ENCODE results near the gene ENOSF1. TPM values are rescaled to one million over a fixed set of nuclear protein-coding genes. Genes with fewer than 3 reads are reported as not detected.
"Not testable (repeated sequence)": the region's sequence is repeated elsewhere in the genome, so short reads cannot be mapped to it uniquely, and the experiment has no call there.

The ENOSF1 gene
- total RNA-seq, 4 donors from 2014 or later = 31.8 to 159 (median 64.3) TPM

- H3K4me3 ChIP-seq = no peak overlapping the region
- peaks cover 65% of the 10 kb centered on the region for H3K36me3 ChIP-seq
- no peaks in the 10 kb centered on the region for H3K4me1 ChIP-seq
- no peaks in the 10 kb centered on the region for H3K27me3 ChIP-seq
- no peak for DNase-seq (ENCODE audit: low spot score in 2 of 2)
- 94% methylated on average over 2 of the region's 5 CpGs for WGBS
- TF ChIP-seq, protein P1, sequence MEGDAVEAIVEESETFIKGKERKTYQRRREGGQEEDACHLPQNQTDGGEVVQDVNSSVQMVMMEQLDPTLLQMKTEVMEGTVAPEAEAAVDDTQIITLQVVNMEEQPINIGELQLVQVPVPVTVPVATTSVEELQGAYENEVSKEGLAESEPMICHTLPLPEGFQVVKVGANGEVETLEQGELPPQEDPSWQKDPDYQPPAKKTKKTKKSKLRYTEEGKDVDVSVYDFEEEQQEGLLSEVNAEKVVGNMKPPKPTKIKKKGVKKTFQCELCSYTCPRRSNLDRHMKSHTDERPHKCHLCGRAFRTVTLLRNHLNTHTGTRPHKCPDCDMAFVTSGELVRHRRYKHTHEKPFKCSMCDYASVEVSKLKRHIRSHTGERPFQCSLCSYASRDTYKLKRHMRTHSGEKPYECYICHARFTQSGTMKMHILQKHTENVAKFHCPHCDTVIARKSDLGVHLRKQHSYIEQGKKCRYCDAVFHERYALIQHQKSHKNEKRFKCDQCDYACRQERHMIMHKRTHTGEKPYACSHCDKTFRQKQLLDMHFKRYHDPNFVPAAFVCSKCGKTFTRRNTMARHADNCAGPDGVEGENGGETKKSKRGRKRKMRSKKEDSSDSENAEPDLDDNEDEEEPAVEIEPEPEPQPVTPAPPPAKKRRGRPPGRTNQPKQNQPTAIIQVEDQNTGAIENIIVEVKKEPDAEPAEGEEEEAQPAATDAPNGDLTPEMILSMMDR (IDR thresholded peaks at IDR 0.05) = no peak
- TF ChIP-seq POLR2AphosphoS5 (IDR thresholded peaks at IDR 0.05) (no peak), POLR2A (IDR thresholded peaks at IDR 0.05) (no peak), EP300 (IDR thresholded peaks at IDR 0.05) (no peak)
- H3K9me3 ChIP-seq = no peaks in the 10 kb centered on the region
- H3K27ac ChIP-seq = no peak overlapping the region
Measured at GRCh38 chr18:683531-683930, 28.9 kb downstream of the ENOSF1 start.

GRCh38 chr18:682833-683232, 29.6 kb downstream of the ENOSF1 start:
- no peaks in the 10 kb centered on the region for H3K27me3 ChIP-seq
- H3K27ac ChIP-seq = no peak overlapping the region
- H3K36me3 ChIP-seq = peaks cover 71% of the 10 kb centered on the region
- no peaks in the 10 kb centered on the region for H3K9me3 ChIP-seq
- no peaks in the 10 kb centered on the region for H3K4me1 ChIP-seq
- no peak overlapping the region for H3K4me3 ChIP-seq
- no peak for TF ChIP-seq POLR2AphosphoS5 (IDR thresholded peaks at IDR 0.05)
- no peak for TF ChIP-seq POLR2A (IDR thresholded peaks at IDR 0.05)
- TF ChIP-seq EP300 (IDR thresholded peaks at IDR 0.05) = no peak
- TF ChIP-seq, protein P1 (IDR thresholded peaks at IDR 0.05) = no peak
- DNase-seq (ENCODE audit: low spot score in 2 of 2) = no peak

- not testable (repeated sequence) for H3K4me3 ChIP-seq; DNase-seq (ENCODE audit: low spot score in 2 of 2); H3K9me3 ChIP-seq; H3K27me3 ChIP-seq; H3K4me1 ChIP-seq; H3K27ac ChIP-seq
- H3K36me3 ChIP-seq = peaks cover 71% of the 10 kb centered on the region
- 94% methylated on average over 9 of the region's 9 CpGs for WGBS
Measured at GRCh38 chr18:682416-682815, 30.0 kb downstream of the ENOSF1 start.

GRCh38 chr18:681985-682384, 30.4 kb downstream of the ENOSF1 start:
- no peak for TF ChIP-seq POLR2A (IDR thresholded peaks at IDR 0.05)
- TF ChIP-seq, protein P1 (IDR thresholded peaks at IDR 0.05) = no peak
- TF ChIP-seq EP300 (IDR thresholded peaks at IDR 0.05) = no peak
- no peak for TF ChIP-seq POLR2AphosphoS5 (IDR thresholded peaks at IDR 0.05)
- no peaks in the 10 kb centered on the region for H3K27me3 ChIP-seq
- no peak overlapping the region for H3K27ac ChIP-seq
- no peaks in the 10 kb centered on the region for H3K9me3 ChIP-seq
- H3K36me3 ChIP-seq = peaks cover 70% of the 10 kb centered on the region
- H3K4me1 ChIP-seq = no peaks in the 10 kb centered on the region
- 88% methylated on average over 5 of the region's 5 CpGs for WGBS
- DNase-seq (ENCODE audit: low spot score in 2 of 2) = no peak
- no peak overlapping the region for H3K4me3 ChIP-seq

DNA sequence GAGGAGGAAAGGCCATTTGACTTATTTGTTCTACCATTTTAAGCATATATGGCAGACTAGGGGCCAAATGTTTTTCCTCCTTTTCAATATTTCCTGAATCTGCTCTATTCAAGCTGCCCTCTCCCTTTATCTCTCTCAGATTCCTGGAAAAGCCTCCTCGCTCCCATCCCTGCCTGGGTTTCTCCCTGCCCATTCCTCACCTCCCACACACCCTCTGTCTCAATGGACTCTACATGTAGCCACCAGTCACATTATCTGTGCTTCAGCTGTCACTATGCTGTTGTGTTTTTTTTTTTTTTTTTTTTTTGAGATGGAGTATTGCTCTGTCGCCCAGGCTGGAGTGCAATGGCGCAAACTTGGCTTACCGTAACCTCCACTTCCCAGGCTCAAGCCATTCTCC, 32.0 kb downstream of the ENOSF1 start:
- no peak overlapping the region for H3K4me3 ChIP-seq
- peaks cover 67% of the 10 kb centered on the region for H3K36me3 ChIP-seq
- no peak overlapping the region for H3K27ac ChIP-seq
- 97% methylated on average over 4 of the region's 4 CpGs for WGBS
- no peaks in the 10 kb centered on the region for H3K4me1 ChIP-seq
- no peak for TF ChIP-seq EP300 (IDR thresholded peaks at IDR 0.05)
- no peak for TF ChIP-seq POLR2A (IDR thresholded peaks at IDR 0.05)
- TF ChIP-seq, protein P1 (IDR thresholded peaks at IDR 0.05) = no peak
- TF ChIP-seq POLR2AphosphoS5 (IDR thresholded peaks at IDR 0.05) = no peak
- DNase-seq (ENCODE audit: low spot score in 2 of 2) = no peak
- H3K27me3 ChIP-seq = no peaks in the 10 kb centered on the region
- H3K9me3 ChIP-seq = no peaks in the 10 kb centered on the region

GRCh38 chr18:679516-679915, 32.9 kb downstream of the ENOSF1 start:
- no peaks in the 10 kb centered on the region for H3K9me3 ChIP-seq
- H3K36me3 ChIP-seq = peaks cover 72% of the 10 kb centered on the region
- no peak overlapping the region for H3K4me3 ChIP-seq
- H3K4me1 ChIP-seq = no peaks in the 10 kb centered on the region
- H3K27ac ChIP-seq = no peak overlapping the region
- WGBS = 97% methylated on average over 4 of the region's 4 CpGs
- H3K27me3 ChIP-seq = no peaks in the 10 kb centered on the region
- TF ChIP-seq, protein P1 (IDR thresholded peaks at IDR 0.05) = no peak
- no peak for TF ChIP-seq POLR2A (IDR thresholded peaks at IDR 0.05)
- no peak for TF ChIP-seq POLR2AphosphoS5 (IDR thresholded peaks at IDR 0.05)
- TF ChIP-seq EP300 (IDR thresholded peaks at IDR 0.05) = no peak
- DNase-seq (ENCODE audit: low spot score in 2 of 2) = no peak
